Endodermal cell (in vitro differentiated cells): ENCODE measurements around the gene FOLR3. TPM values are rescaled to one million over a fixed set of nuclear protein-coding genes. Genes with fewer than 3 reads are reported as not detected.

Source experiments
- DNase-seq: peaks from one replicate; pipeline ENCODE4 v3.0.0-alpha.2; 2017
- H3K27ac ChIP-seq: 2 replicates; pipeline ENCODE4 v1.5.1; 2013; ENCODE audit warnings: mild to moderate bottlenecking, low read depth, low read length, moderate library complexity
- H3K27me3 ChIP-seq: 2 replicates; pipeline ENCODE4 v1.6.1; 2013; ENCODE audit warnings: mild to moderate bottlenecking, low read length, moderate library complexity; ENCODE audit not compliant: insufficient read depth, control insufficient read depth, poor library complexity, severe bottlenecking
- H3K36me3 ChIP-seq: 2 replicates; pipeline ENCODE4 v1.7.0; 2013; ENCODE audit warnings: mild to moderate bottlenecking, low read length, moderate library complexity; ENCODE audit not compliant: control insufficient read depth, insufficient read depth
- H3K4me1 ChIP-seq: one replicate; pipeline ENCODE4 v1.7.0; 2013; ENCODE audit warnings: low read length; ENCODE audit not compliant: control insufficient read depth, insufficient read depth
- H3K4me3 ChIP-seq: 2 replicates; pipeline ENCODE4 v1.5.1; 2013; ENCODE audit warnings: mild to moderate bottlenecking, low read length, moderate library complexity
- H3K9ac ChIP-seq: 2 replicates; pipeline ENCODE4 v1.6.1; 2013; ENCODE audit warnings: mild to moderate bottlenecking, low read length, moderate library complexity; ENCODE audit not compliant: poor library complexity, severe bottlenecking; ENCODE audit errors: extremely low read depth
- H3K9me3 ChIP-seq: 2 replicates; pipeline ENCODE4 v1.6.1; 2013; ENCODE audit warnings: mild to moderate bottlenecking, low read length, moderate library complexity; ENCODE audit not compliant: control insufficient read depth
- H3K27ac Mint-ChIP-seq: 2 replicates; pipeline ENCODE4 v1.8.0; 2020; ENCODE audit warnings: mixed read lengths
- H3K27me3 Mint-ChIP-seq: 2 replicates; pipeline ENCODE4 v1.8.0; 2021; ENCODE audit warnings: mild to moderate bottlenecking, mixed read lengths; ENCODE audit not compliant: insufficient read depth
- H3K36me3 Mint-ChIP-seq: 2 replicates; pipeline ENCODE4 v1.8.0; 2020; ENCODE audit warnings: low read depth, mixed read lengths
- H3K4me1 Mint-ChIP-seq: 2 replicates; pipeline ENCODE4 v1.8.0; 2020; ENCODE audit warnings: mixed read lengths
- H3K4me3 Mint-ChIP-seq: 2 replicates; pipeline ENCODE4 v1.8.0; 2020; ENCODE audit warnings: mild to moderate bottlenecking, moderate library complexity, mixed read lengths
- H3K9me3 Mint-ChIP-seq: 2 replicates; pipeline ENCODE4 v1.8.0; 2020; ENCODE audit warnings: mild to moderate bottlenecking, mixed read lengths
- CTCF ChIP-seq: fragments of 200-600 bp; sonication (generic); conservative IDR thresholded peaks from 2 replicates; pipeline ENCODE4 v1.5.0; 2021; ENCODE audit warnings: antibody characterized with exemption, mild to moderate bottlenecking
- WGBS, 2 experiments: methylation state at CpG; one replicate each; pipeline versions ENCODE4 v1.1.5 to v1.1.7; 2013; ENCODE audit warnings: missing lambda C conversion rate in 2 of 2, mixed read lengths in 1 of 2; ENCODE audit not compliant: insufficient coverage in 1 of 2, insufficient read length in 1 of 2; 5-methylcytosine and 5-hydroxymethylcytosine counted together
- total RNA-seq, 2 donors: library from RNA; stranded (reverse); fragmentation: NEBNext Ultra II Directional in 1 of 2; extraction: Animal tissue kit (Norgen Biotek cat#: 25700) in 1 of 2; gene quantifications; 2 replicates in 1 of 2; 3 replicates in 1 of 2; pipeline ENCODE4 v1.2.1, GENCODE V29; 2021

FOLR3 gene
- total RNA-seq, 2 donors from 2014 or later = not detected

GRCh38 chr11:72103754-72104167 lies 31.8 kb upstream of the FOLR3 start:
- no peaks in the 10 kb centered on the region for H3K27me3 Mint-ChIP-seq
- H3K27me3 ChIP-seq = no peaks in the 10 kb centered on the region
- TF ChIP-seq CTCF = peak; percentile 57
- H3K9me3 ChIP-seq = no peaks in the 10 kb centered on the region
- H3K4me3 ChIP-seq = peak overlapping the region; percentile 74
- H3K4me1 Mint-ChIP-seq = peaks cover 20% of the 10 kb centered on the region
- H3K9ac ChIP-seq = no peak overlapping the region
- 90 to 93% methylated on average over 3 to 11 of the region's 11 CpGs for WGBS, 2 experiments
- H3K27ac Mint-ChIP-seq = peak overlapping the region; percentile 92
- peaks cover 26% of the 10 kb centered on the region for H3K36me3 ChIP-seq
- peak overlapping the region; percentile 80 for H3K4me3 Mint-ChIP-seq
- H3K9me3 Mint-ChIP-seq = peaks cover 3% of the 10 kb centered on the region
- H3K36me3 Mint-ChIP-seq = peaks cover 26% of the 10 kb centered on the region
- no peaks in the 10 kb centered on the region for H3K4me1 ChIP-seq
- peak overlapping the region; percentile 71 for H3K27ac ChIP-seq
- DNase-seq = no peak

GRCh38 chr11:72105888-72106287 lies 29.6 kb upstream of the FOLR3 start, which contains the start of gene TOMT:
Gene TOMT (plus strand): TSS chr11:72105924. CDS start chr11:72105952, 28 bp downstream.
- H3K4me3 ChIP-seq = no peak within 1 kb of the TSS
- peaks cover 21% of the 10 kb centered on the region for H3K36me3 ChIP-seq
- no peak for TF ChIP-seq CTCF
- Mint-ChIP-seq H3K27me3 (no peaks in the 10 kb centered on the region), H3K27ac (no peak within 1 kb of the TSS), H3K9me3 (peaks cover 3% of the 10 kb centered on the region), H3K4me1 (peaks cover 15% of the 10 kb centered on the region), H3K4me3 (no peak within 1 kb of the TSS), H3K36me3 (peaks cover 26% of the 10 kb centered on the region)
- no peak within 1 kb of the TSS for H3K27ac ChIP-seq
- WGBS, 2 experiments = 91 to 94% methylated on average over 11 to 14 of the region's 14 CpGs
- DNase-seq = no peak
- no peaks in the 10 kb centered on the region for H3K27me3 ChIP-seq
- H3K9me3 ChIP-seq = no peaks in the 10 kb centered on the region
- no peaks in the 10 kb centered on the region for H3K4me1 ChIP-seq
- no peak within 1 kb of the TSS for H3K9ac ChIP-seq

- peaks cover 7% of the 10 kb centered on the region for H3K4me1 Mint-ChIP-seq
Observed at GRCh38 chr11:72111300-72112142, 24.0 kb upstream of the FOLR3 start.

More at GRCh38 chr11:72111300-72112142, 24.0 kb upstream of the FOLR3 start:
- TF ChIP-seq CTCF = no peak
- H3K9me3 Mint-ChIP-seq = no peaks in the 10 kb centered on the region
- peaks cover 19% of the 10 kb centered on the region for H3K36me3 Mint-ChIP-seq
- Histone ChIP-seq H3K27ac (peak overlapping the region; percentile 99), H3K36me3 (peaks cover 18% of the 10 kb centered on the region), H3K4me1 (no peaks in the 10 kb centered on the region), H3K9ac (peak overlapping the region; percentile 98), H3K4me3 (peak overlapping the region; percentile 95), H3K9me3 (no peaks in the 10 kb centered on the region), H3K27me3 (peaks cover 7% of the 10 kb centered on the region)
- H3K27me3 Mint-ChIP-seq = peaks cover 23% of the 10 kb centered on the region
- WGBS, 2 experiments = 10 to 16% methylated on average over 5 to 10 of the region's 10 CpGs
- DNase-seq = no peak
- H3K4me3 Mint-ChIP-seq = peak overlapping the region; percentile 83
- peak overlapping the region; percentile 100 for H3K27ac Mint-ChIP-seq
